GM15510 (cell line): ENCODE measurements around the gene CMTR2.

ENCODE experiments used
- POLR2A ChIP-seq: IDR thresholded peaks from 3 replicates; pipeline ENCODE4 v1.6.1; 2011; ENCODE audit warnings: borderline replicate concordance; ENCODE audit not compliant: insufficient read length; ENCODE audit errors: extremely low read depth

Gene CMTR2

GRCh38 chr16:71289732-71290062 lies 495 bp upstream of the CMTR2 start:
- no peak for TF ChIP-seq POLR2A

- no peak for TF ChIP-seq POLR2A
Measured at GRCh38 chr16:71288570-71288889, 672 bp downstream of the CMTR2 start.

GRCh38 chr16:71287911-71288310 lies 1.3 kb downstream of the CMTR2 start:
- TF ChIP-seq POLR2A = no peak

GRCh38 chr16:71287454-71287853 lies 1.7 kb downstream of the CMTR2 start:
- no peak for TF ChIP-seq POLR2A

GRCh38 chr16:71283612-71284011 lies 5.6 kb downstream of the CMTR2 start:
- no peak for TF ChIP-seq POLR2A

- TF ChIP-seq POLR2A = no peak
Measured at GRCh38 chr16:71282943-71283342, 6.3 kb downstream of the CMTR2 start.

- TF ChIP-seq POLR2A = no peak
Measured at GRCh38 chr16:71276589-71277334, 12.4 kb downstream of the CMTR2 start.

GRCh38 chr16:71273384-71273783 lies 15.8 kb downstream of the CMTR2 start:
- TF ChIP-seq POLR2A = no peak

- no peak for TF ChIP-seq POLR2A
Measured at GRCh38 chr16:71264299-71264698, 24.9 kb downstream of the CMTR2 start.

- TF ChIP-seq POLR2A = no peak
Measured at GRCh38 chr16:71263582-71263981, 25.6 kb downstream of the CMTR2 start.

- TF ChIP-seq POLR2A = no peak
Measured at GRCh38 chr16:71262391-71262790, 26.8 kb downstream of the CMTR2 start.

GRCh38 chr16:71260995-71261394 lies 28.2 kb downstream of the CMTR2 start:
- TF ChIP-seq POLR2A = no peak

GRCh38 chr16:71259086-71259485 lies 30.1 kb downstream of the CMTR2 start:
- no peak for TF ChIP-seq POLR2A

GRCh38 chr16:71258372-71258771 lies 30.8 kb downstream of the CMTR2 start:
- no peak for TF ChIP-seq POLR2A

- TF ChIP-seq POLR2A = no peak
Measured at GRCh38 chr16:71257768-71258167, 31.4 kb downstream of the CMTR2 start.

GRCh38 chr16:71255721-71256120 lies 33.5 kb downstream of the CMTR2 start:
- no peak for TF ChIP-seq POLR2A
